T-helper 1 cell treated with Interleukin-12 subunit alpha and Interleukin-12 subunit beta and Interleukin-4 antibody, amounts not matched to agents 30 ng/mL and 1 ng/mL, for 36 hours (primary cell): Measurements from ENCODE around the gene CCND3. TPM values are rescaled to one million over a fixed set of nuclear protein-coding genes. Genes with fewer than 3 reads are reported as not detected.

Source experiments
- intact Hi-C: fragments of 100-400 bp; cut with micrococcal nuclease; formaldehyde crosslinking; loops from one replicate; pipeline ENCODE4 v1.15.1; 2024
- total RNA-seq: library from RNA; stranded (reverse); gene quantifications from 2 replicates; pipeline ENCODE4 v1.2.3, GENCODE V29; 2022

CCND3 gene
- total RNA-seq, result 468 and 481 TPM in 2 replicates

GRCh38 chr6:41941280-41942066 is at the start of gene CCND3:
Gene CCND3, minus strand, starts transcription at chr6:41941808. Its CDS starts 159 bp downstream, at chr6:41941649.
- intact Hi-C loops, result loop anchor here (1.0 to 2.0 kb wide), 7 partner anchors 17 to 869 kb away; partner anchors contain the start of genes BYSL, MED20, NFYA and OARD1

DNA sequence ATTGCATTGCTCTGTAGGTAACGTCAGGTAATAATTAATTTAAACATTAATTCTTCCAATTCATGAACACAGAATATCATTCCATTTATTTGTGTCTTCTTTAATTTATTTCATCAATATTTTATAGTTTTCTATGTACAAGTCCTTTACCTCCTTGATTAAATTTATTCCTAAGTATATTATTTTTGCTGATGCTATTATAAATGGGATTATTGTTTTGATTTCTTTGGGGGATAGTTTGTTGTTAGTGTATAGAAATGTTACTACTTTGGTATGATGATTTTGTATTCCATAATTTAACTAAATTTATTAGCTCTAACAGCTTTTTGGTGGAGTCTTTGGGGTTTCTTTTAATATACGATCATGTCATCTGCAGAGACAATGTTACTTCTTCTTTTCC is 44.7 kb upstream of the CCND3 start:
- intact Hi-C loops, result no loop called here

GRCh38 chr6:41984623-41985022 is 43.0 kb upstream of the CCND3 start:
- intact Hi-C loops, result no loop called here

GRCh38 chr6:41976794-41977484 is 35.3 kb upstream of the CCND3 start:
- intact Hi-C loops, result no loop called here

- intact Hi-C loops, result no loop called here
Observed at GRCh38 chr6:41975276-41975675, 33.7 kb upstream of the CCND3 start.

DNA sequence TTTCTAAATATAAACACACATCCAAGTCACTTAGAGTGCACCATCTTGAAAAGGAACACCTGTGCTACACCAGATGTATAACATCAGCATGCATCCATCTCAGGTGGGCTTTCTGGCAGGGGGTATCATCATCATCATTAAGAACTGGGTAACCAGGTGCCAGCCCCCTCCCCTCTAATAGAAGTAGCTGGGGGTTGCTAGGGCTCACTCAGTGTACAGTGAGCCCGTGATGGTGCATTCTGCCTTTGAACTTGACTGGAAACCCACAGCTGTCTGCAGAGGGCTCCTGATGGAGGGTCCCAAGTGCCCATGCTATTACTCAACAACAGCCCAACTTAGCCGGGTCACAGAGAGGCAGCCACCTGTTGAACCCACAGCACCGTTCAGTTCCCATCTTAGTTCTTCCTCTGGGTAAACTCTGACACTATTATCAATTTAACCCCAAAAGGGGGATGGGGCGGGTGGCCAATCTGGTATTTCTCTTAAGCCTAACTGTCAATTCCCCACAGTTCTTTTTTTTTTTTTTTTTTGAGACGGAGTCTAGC is 32.7 kb upstream of the CCND3 start:
- intact Hi-C loops, result no loop called here

DNA sequence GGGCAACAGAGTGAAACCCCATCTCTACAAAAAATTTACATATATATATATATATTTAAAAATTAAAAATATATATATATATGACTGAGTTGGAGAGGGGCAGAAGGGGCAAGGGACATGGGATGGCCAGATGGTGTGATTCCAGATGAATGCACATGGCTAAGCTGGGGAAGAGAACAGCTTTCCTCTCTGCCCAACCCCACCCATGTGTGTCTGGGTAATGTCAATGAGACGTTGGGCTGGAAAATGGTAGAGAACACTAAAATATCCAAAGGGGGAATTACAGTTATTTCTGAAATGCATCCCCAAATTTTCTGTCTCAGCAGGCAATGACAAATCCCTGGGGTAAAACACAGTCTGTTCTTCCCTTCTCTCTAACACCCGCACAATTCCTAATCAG is 31.2 kb upstream of the CCND3 start:
- intact Hi-C loops, result no loop called here

DNA sequence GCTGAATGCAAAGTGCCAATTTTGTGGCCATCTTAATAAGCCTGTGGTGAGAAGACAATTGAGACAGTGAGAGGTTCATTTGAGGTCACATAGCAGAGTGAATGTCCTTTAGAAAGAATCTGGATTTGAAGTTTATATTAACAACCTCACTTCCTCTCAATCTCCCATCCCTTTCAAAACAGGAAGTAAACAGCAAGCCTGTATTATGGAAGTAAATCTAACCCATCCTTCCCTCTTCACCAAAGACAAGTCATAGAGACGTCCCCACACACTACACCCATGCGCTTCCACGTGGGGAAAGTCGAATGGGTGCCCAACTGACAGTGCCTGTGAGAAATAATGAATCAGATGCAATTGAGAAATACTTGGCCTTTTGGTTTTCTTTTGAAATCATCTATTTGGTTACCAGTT is 28.8 kb upstream of the CCND3 start:
- intact Hi-C loops, result no loop called here

DNA sequence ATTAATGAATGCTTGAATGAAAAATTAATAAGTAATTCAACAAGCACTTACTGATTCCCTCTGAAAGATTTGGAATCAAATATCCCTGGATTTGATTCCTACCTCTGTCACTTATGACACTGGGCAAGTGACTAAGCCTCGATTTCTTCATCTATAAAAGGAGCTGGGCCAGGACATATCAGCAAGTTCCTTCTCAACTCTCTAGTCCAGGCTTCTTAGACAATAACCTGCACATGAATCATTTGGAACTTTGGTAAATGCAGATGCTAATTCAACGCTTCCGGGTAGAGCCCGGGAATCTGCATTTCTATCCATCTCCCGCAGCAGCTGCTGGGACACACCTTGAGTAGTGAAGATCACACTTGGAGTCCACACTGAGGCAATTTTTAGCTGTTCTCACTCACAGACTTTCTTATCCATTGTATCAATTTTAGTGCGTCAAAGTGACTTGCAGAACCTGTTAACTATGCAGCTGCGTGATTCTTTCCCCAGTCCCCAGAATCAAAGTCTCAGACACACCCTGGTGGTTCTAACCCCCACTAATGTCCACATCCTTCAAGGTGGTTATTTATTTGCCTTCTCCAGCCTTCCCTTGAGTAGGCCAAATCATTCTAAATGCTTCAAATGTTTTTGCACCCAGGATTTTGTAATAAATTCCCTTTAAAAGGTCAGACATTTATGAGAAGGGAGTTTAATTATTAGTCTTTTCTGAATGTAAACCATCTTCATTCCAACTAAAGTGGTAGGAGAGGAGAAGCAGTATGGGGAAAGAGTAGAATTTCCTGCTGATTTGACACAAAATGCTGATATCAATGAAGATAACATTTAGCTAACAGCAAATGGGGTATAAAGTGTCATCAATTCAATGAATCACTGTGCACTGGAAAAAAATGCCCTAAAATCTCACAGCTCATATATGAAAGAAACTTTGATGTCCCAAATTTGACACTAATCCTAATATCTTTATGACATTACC is 26.0 kb upstream of the CCND3 start:
- intact Hi-C loops, result no loop called here

- intact Hi-C loops, result no loop called here
Observed at GRCh38 chr6:41966961-41967311, 25.3 kb upstream of the CCND3 start.

- intact Hi-C loops, result no loop called here
Observed at GRCh38 chr6:41966214-41966920, 24.8 kb upstream of the CCND3 start.

- intact Hi-C loops, result no loop called here
Observed at GRCh38 chr6:41965429-41966213, 24.0 kb upstream of the CCND3 start.

- intact Hi-C loops, result no loop called here
Observed at GRCh38 chr6:41964201-41964887, 22.7 kb upstream of the CCND3 start.

DNA sequence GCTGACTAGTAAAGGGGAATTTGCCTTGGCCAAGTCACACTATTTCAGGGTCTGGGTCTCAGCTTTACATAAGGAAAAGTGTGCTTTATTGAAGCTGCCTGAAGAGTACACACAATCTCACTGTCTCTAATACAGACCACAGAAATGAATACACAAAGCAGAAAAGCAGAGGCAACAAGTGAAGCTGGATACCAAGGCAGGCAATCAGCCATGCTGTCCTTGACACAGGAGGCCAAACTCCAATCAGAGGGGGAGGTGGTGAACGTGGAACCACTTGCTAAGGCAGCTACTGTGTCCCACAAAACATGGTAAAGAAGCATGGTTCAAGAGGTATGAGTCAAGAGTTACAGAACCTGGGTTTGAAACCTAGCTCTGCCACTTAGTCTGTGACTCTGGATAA is 21.8 kb upstream of the CCND3 start:
- intact Hi-C loops, result no loop called here

GRCh38 chr6:41960028-41960427 is 18.4 kb upstream of the CCND3 start:
- intact Hi-C loops, result no loop called here

DNA sequence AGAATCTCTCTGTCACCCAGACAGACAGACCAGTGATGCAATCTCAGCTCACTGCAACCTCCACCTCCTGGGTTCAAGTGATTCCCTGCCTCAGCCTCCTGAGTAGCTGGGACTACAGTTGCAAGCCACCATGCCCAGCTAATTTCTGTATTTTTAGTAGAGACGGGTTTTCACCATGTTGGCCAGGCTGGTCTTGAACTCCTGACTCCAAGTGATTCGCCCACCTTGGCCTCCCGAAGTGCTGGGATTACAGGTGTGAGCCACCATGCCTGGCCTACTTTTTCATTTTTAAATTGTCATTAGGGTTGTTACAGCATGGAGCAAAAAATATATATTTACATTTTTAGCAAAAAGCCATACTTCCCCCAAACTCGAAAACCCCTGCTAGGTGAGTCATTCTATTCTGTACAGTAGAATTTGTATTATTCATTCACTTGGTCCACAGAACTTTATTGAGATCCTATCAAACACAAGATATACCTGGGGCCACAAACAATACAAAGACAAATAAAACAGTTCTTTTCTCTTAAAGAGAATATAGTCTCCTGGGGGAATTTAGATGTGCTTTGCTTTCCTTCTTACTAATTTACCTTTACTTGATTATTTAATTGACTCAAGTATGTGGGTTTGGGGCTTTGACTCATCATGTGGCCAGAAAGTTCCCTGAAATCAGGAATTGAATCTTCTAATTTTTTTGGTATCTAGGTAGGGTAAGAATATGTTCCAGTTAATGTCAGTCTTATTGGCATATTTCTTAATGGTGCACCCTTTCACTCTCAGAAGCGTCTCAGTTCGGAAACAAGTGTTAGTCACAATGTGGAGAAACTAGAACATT is 16.6 kb upstream of the CCND3 start:
- intact Hi-C loops, result loop anchor here (1.0 to 2.0 kb wide), 3 partner anchors 17 to 81 kb away; partner anchors contain the start of genes BYSL, CCND3 and MED20

GRCh38 chr6:41957117-41957516 is 15.5 kb upstream of the CCND3 start:
- intact Hi-C loops, result no loop called here

DNA sequence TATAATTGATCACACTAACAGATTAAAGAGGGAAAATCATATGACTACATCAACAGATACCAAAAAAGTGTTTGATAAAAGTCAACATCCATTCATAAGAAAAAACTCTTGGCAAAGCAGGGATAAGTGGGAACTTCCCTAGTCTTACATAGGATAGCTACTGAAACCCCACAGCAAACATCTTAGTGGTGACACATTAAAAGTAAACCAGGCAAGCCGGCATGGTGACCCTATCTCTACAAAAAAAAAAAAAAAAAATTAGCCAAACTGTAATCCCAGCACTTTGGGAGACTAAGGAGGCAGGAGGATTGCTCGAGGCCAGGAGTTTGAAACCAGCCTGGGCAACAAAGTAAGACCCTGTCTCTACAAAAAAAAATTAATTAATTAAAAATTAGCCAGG is 13.8 kb upstream of the CCND3 start:
- intact Hi-C loops, result no loop called here
